Psoas muscle (tissue), 8 donors: ENCODE results near the gene MTLN. TPM values are rescaled to one million over a fixed set of nuclear protein-coding genes. Genes with fewer than 3 reads are reported as not detected.

ENCODE experiments used
- ATAC-seq, 4 donors: fragments of 200-7000 bp; cut with Tn5 transposase; one replicate each; pipeline ENCODE4 v1.9.1; 2020; ENCODE audit warnings: moderate library complexity in 3 of 4, mild to moderate bottlenecking in 2 of 4
- DNase-seq, 2 donors: peaks; one replicate each; pipeline ENCODE4 v3.0.0-alpha.2; 2020
- H3K27ac ChIP-seq: fragments of 200-600 bp; one replicate; pipeline ENCODE4 v1.8.0; 2022
- H3K27me3 ChIP-seq, 3 donors: fragments of 200-600 bp in 1 of 3; one replicate each; pipeline versions ENCODE4 v1.6.1 to v1.8.0; 2013 to 2022; ENCODE audit warnings: low read length in 2 of 3, mild to moderate bottlenecking in 2 of 3, moderate library complexity in 1 of 3; ENCODE audit not compliant: insufficient read depth in 3 of 3
- H3K36me3 ChIP-seq, 2 donors: fragments of 200-600 bp in 1 of 2; one replicate each; pipeline versions ENCODE4 v1.6.1 to v1.8.0; 2013 to 2022; ENCODE audit warnings: low read depth in 1 of 2, mild to moderate bottlenecking in 1 of 2, moderate library complexity in 1 of 2; ENCODE audit not compliant: insufficient read depth in 1 of 2
- H3K4me1 ChIP-seq: fragments of 200-600 bp; one replicate; pipeline ENCODE4 v1.8.0; 2022
- H3K4me3 ChIP-seq: fragments of 200-600 bp; one replicate; pipeline ENCODE4 v1.8.0; 2022; ENCODE audit warnings: mild to moderate bottlenecking
- H3K9me3 ChIP-seq: fragments of 200-600 bp; one replicate; pipeline ENCODE4 v1.8.0; 2022
- WGBS, 3 donors: extraction: QIAGEN DNeasy Blood & Tissue Kit; methylation state at CpG; one replicate each; pipeline versions ENCODE4 v1.1.6 to v1.1.7; 2013; 5-methylcytosine and 5-hydroxymethylcytosine counted together
- intact Hi-C, 2 donors: fragments of 100-400 bp; cut with DNase I; formaldehyde crosslinking; loops; one replicate each; pipeline versions ENCODE4 v1.11.0 to v1.14.2; 2022
- polyA plus RNA-seq, 3 donors: library from polyadenylated mRNA; stranded (reverse); fragments of 200-250 nt; gene quantifications; one replicate each; pipeline ENCODE4 v1.2.3, GENCODE V29; 2013
- total RNA-seq, 4 donors: library from RNA; stranded (reverse); fragmentation: NEBNext Ultra II Directional in 2 of 4; extraction: Animal tissue kit (Norgen Biotek cat#: 25700) in 2 of 4; gene quantifications; one replicate each; pipeline versions ENCODE4 v1.2.1 to v1.2.4, GENCODE V29; 2021 to 2023
- TF ChIP-seq, protein P1 (sequence below): fragments of 200-600 bp; IDR thresholded peaks from one replicate; pipeline ENCODE4 v1.8.0; 2022; ENCODE audit warnings: antibody characterized with exemption
- donor health status: healthy with polysubstance abuse.
- donor health status: DM: no; HTN: no; CAD: no; lungs with moderate emphysema.
- donor health status: Bipolar disorder and iron deficiency.
- donor health status: healthy.
- donor health status: DM: yes; HTN: yes; CAD: no.
- donor health status: DM: no; HTN: no; CAD: no.
- donor health status: DM: no; HTN: no; CAD: no.
- donor health status: DM: yes; HTN: yes; CAD: no.

The MTLN gene
- total and polyA plus RNA-seq, 7 donors, result 285 to 826 (median 394) TPM

- intact Hi-C loops, result loop anchor here in 1 of 2 donors (5.0 kb wide), 1 partner anchor 40 kb away; the partner anchor contains the start of gene NPHP1
- no peaks in the 10 kb centered on the region for H3K27me3 ChIP-seq
- H3K9me3 ChIP-seq, result no peaks in the 10 kb centered on the region
- 36 to 48% (median 37%) methylated on average over 5 of the region's 5 CpGs for WGBS, 3 donors
- peak overlapping the region; percentile 88 for H3K27ac ChIP-seq
- peaks cover 0 to 25% of the 10 kb centered on the region in 2 donors for H3K36me3 ChIP-seq
- ATAC-seq (no peak), DNase-seq (no peak)
- H3K4me3 ChIP-seq, result peak overlapping the region; percentile 71
- TF ChIP-seq, protein P1, sequence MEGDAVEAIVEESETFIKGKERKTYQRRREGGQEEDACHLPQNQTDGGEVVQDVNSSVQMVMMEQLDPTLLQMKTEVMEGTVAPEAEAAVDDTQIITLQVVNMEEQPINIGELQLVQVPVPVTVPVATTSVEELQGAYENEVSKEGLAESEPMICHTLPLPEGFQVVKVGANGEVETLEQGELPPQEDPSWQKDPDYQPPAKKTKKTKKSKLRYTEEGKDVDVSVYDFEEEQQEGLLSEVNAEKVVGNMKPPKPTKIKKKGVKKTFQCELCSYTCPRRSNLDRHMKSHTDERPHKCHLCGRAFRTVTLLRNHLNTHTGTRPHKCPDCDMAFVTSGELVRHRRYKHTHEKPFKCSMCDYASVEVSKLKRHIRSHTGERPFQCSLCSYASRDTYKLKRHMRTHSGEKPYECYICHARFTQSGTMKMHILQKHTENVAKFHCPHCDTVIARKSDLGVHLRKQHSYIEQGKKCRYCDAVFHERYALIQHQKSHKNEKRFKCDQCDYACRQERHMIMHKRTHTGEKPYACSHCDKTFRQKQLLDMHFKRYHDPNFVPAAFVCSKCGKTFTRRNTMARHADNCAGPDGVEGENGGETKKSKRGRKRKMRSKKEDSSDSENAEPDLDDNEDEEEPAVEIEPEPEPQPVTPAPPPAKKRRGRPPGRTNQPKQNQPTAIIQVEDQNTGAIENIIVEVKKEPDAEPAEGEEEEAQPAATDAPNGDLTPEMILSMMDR, result no peak
- H3K4me1 ChIP-seq, result peaks cover 27% of the 10 kb centered on the region
Observed at GRCh38 chr2:110167326-110168000, 44.9 kb downstream of the MTLN start.

GRCh38 chr2:110166266-110166665 lies 46.1 kb downstream of the MTLN start:
- 43 to 66% (median 46%) methylated on average over 2 of the region's 2 CpGs for WGBS, 3 donors
- ATAC-seq, result no peak
- H3K9me3 ChIP-seq, result no peaks in the 10 kb centered on the region

More at GRCh38 chr2:110166266-110166665, 46.1 kb downstream of the MTLN start:
- TF ChIP-seq, protein P1, result no peak
- Histone ChIP-seq H3K27me3 (no peaks in the 10 kb centered on the region), H3K4me3 (peak overlapping the region; percentile 71), H3K4me1 (peaks cover 27% of the 10 kb centered on the region), H3K36me3 (peaks cover 0 to 37% of the 10 kb centered on the region in 2 donors), H3K27ac (peak overlapping the region; percentile 13)
- DNase-seq, result no peak
- intact Hi-C loops, result loop anchor here in 1 of 2 donors (5.0 kb wide), 1 partner anchor 41 kb away; the partner anchor contains the start of gene NPHP1

Other genes starting within 250 kb of the MTLN start
- gene MALL, start 96.7 kb downstream of the MTLN start, total RNA-seq, result 10 to 100 TPM in 1 of 4 donors, 1 to 10 TPM in 3; 4.7 to 10.0 (median 8.7) TPM
- 1 to 10 TPM; 2.6 to 4.8 (median 4.2) TPM for gene MALL, start 96.7 kb downstream of the MTLN start, polyA plus RNA-seq
- 10 to 100 TPM; 10.3 to 17.7 (median 12.4) TPM for gene NPHP1, start 7.5 kb downstream of the MTLN start, total RNA-seq
- 10 to 100 TPM in 1 of 3 donors, 1 to 10 TPM in 2; 2.4 to 12.2 (median 4.9) TPM for gene NPHP1, start 7.5 kb downstream of the MTLN start, polyA plus RNA-seq